ENCODE data around the gene PCSK6.

PCSK6 gene

DNA sequence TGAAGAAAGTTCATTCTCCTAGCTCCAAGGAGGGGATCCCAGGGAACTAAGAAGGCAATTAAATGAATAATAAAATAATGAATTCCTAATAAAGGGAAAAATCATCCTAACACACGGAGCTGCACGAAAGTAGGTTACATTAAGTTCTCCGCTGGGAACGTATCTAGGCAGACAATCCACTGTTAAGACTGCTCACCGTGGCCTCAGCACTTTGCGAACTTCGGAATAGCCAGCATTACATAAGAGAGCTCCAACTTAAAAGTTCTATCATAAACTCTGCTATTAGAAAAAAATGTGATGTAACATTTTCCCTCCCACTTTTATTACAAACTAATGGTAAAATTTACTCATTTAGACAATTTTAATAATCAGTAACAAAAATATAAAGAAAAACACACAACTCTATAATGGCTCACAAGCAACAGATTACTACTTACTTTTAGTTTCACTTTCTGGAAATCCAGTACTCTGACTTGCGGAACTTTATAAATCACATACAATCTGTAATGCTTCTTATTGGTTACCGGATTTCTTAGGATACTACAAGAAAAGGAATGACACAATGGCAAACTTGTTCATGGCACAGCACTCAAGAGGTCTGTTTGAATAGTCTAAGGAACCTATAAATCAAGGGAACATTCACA, 202.9 kb downstream of the PCSK6 start:
- H3K4me3 ChIP-seq (replicated peaks; ENCODE audit: low read depth, low read length), result no peak overlapping the region
- no peak for DNase-seq (ENCODE audit: low read depth)
- TF ChIP-seq, protein P1, sequence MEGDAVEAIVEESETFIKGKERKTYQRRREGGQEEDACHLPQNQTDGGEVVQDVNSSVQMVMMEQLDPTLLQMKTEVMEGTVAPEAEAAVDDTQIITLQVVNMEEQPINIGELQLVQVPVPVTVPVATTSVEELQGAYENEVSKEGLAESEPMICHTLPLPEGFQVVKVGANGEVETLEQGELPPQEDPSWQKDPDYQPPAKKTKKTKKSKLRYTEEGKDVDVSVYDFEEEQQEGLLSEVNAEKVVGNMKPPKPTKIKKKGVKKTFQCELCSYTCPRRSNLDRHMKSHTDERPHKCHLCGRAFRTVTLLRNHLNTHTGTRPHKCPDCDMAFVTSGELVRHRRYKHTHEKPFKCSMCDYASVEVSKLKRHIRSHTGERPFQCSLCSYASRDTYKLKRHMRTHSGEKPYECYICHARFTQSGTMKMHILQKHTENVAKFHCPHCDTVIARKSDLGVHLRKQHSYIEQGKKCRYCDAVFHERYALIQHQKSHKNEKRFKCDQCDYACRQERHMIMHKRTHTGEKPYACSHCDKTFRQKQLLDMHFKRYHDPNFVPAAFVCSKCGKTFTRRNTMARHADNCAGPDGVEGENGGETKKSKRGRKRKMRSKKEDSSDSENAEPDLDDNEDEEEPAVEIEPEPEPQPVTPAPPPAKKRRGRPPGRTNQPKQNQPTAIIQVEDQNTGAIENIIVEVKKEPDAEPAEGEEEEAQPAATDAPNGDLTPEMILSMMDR (IDR thresholded peaks at IDR 0.05; ENCODE audit: low read length, missing control alignments), result no peak

- TF ChIP-seq, protein P1 (IDR thresholded peaks at IDR 0.05; ENCODE audit: low read length, missing control alignments), result no peak
- no peak overlapping the region for H3K4me3 ChIP-seq (replicated peaks; ENCODE audit: low read depth, low read length)
- DNase-seq (ENCODE audit: low read depth), result no peak
Measured at GRCh38 chr15:101283931-101284330, 205.6 kb downstream of the PCSK6 start.

DNA sequence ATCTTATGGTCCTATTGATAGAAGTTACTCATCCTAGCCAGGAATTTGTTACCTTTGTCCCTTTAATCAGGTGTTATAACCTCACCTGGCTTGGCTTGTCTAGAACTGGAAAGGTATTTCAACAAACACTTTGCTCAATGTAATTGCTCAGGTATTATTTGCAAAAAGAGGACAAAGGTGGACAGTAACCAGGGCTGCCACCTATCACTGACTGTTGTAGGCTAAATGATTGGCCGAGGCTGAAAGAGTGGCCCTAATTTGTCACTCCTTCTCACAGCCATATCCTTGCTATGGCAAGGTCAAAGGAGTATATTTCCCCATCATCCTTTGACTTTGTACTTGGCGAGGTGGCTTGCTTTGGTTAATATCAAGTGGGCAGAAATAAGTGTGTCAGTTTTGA, 209.5 kb downstream of the PCSK6 start:
- no peak for DNase-seq (ENCODE audit: low read depth)
- TF ChIP-seq, protein P1 (IDR thresholded peaks at IDR 0.05; ENCODE audit: low read length, missing control alignments), result no peak
- H3K4me3 ChIP-seq (replicated peaks; ENCODE audit: low read depth, low read length), result no peak overlapping the region

- TF ChIP-seq, protein P1 (IDR thresholded peaks at IDR 0.05; ENCODE audit: low read length, missing control alignments), result no peak
- H3K4me3 ChIP-seq (replicated peaks; ENCODE audit: low read depth, low read length), result peak overlapping the region; percentile 58
- no peak for DNase-seq (ENCODE audit: low read depth)
Measured at GRCh38 chr15:101277943-101278564, 211.5 kb downstream of the PCSK6 start.

DNA sequence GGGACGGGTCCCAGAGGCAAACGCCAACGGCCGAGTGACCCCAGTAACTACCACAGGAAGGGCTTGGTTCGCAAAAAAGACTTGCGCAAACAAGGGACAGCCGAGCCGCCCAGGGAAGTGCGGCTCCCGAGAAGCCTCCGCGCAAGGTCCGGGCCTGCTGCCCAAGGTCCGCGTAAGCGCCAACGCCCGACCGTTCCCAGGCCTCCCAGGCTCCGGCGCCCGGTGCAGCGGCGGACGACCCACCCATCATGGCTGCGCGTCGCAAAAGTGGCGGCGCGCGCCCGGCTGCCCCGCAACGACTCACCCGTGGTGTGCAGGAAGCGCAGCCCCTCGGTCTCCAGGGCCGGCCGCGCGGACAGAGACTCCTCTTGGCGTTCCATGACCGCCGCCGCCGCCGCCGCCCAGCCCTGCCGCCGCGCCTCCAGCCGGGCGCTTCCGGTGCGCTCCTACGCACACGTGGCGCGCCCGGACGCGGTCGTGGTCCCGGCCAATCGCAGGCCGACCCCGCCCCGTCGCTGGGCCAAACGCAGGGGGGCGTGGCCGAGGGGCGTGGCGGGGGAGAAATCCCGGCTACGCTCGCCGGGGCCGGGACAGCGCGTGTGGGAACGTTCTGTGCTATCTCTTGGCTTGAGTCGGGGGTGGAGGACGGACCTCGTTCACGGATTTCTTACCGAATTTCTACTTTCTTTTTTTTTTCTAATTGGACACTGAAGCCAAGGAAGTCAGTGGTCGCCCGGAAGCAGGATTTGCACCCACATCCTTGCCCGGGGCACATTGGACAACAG, 212.3 kb downstream of the PCSK6 start, which contains the start of gene SELENOS:
Gene SELENOS (minus strand): TSS at position 448 of the 785 bp plus-strand sequence. CDS start 68 bp downstream, at position 380.
- H3K4me3 ChIP-seq (replicated peaks; ENCODE audit: low read depth, low read length), result peak within 1 kb of the TSS; percentile 83
- peak; percentile 92 for DNase-seq (ENCODE audit: low read depth)
- TF ChIP-seq, protein P1 (IDR thresholded peaks at IDR 0.05; ENCODE audit: low read length, missing control alignments), result no peak

DNA sequence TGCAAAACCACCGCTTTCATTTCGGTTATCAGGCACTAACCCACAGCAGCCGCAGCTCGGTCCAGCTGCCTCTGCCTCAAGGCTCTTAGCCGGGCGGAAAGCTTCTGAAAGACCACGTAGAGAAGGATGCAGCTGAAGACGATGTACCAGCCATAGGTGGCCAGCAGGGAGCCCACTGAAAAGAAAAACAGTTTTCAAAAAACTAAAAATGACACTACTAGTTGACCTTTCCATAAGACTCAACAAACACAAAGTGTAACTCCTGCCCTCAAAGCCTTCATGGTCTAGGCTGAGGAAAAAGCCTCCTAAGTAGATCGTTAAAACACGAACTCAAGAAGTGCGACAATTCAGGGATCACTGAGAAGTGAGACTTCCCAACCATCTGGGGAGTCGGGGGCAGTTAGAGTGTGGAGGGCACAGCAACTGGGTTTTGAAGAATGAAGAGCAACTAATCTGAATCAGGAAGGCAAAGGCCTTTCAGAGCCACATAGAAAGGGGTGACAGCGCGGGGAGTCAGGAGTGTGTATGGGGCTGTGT, 212.9 kb downstream of the PCSK6 start:
- DNase-seq (ENCODE audit: low read depth), result peak; percentile 60
- peak overlapping the region; percentile 83 for H3K4me3 ChIP-seq (replicated peaks; ENCODE audit: low read depth, low read length)

More for the DNA sequence above, 212.9 kb downstream of the PCSK6 start:
- TF ChIP-seq, protein P1 (IDR thresholded peaks at IDR 0.05; ENCODE audit: low read length, missing control alignments), result peak; percentile 45

Data from fibroblast of pulmonary artery (primary cell).